ENCODE measurements around the gene NT5DC4.

NT5DC4 gene

DNA sequence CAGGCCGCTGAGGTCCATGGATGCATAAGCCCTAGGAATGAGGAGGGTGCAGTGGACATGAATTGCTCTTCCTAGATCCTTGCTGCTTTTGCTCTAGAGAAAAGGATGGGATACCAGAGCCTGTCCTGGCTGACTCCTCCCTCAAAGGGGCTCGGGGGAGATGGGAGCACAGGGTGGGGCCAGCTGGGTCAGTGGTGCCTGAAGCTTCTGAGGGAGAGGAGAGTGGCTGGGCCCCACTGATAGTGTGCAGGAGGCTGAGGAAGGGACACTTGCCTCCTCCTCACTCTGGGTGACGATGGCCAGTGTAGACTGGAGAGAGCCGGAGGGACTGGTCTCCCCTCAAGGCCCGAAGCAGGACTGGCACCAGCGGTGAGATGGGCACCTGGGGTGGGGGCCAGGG is at the start of gene NT5DC4:
Gene NT5DC4, plus strand, starts transcription at position 236 of the 400 bp plus-strand sequence. Its CDS starts 60 bp downstream, at position 296.
- in situ Hi-C loops (cut with MboI; ENCODE audit: low sequenced_read_pairs): loop anchor here (5.0 kb wide), 1 partner anchor 98 kb away; no protein-coding TSS in a partner anchor

DNA sequence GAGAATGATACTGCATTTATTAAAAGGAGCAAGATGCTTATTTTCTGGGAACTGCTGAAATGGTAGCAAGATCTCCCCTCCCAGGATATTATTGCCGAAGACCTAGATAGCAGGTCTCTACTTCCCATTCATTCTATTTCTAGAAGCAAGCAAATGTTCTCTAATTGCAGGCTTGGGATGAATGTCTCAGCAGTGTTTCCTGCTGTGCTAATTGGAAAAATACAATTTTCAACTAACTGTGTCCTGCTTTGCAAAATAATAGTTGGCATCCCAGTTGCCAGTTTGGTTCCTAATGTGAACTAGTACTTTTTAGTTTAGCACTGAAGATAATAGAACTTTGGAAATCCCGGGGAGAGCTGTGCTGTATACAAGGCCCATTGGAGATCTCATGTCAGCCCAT is 49.0 kb upstream of the NT5DC4 start:
- in situ Hi-C loops (cut with MboI; ENCODE audit: low sequenced_read_pairs): no loop called here

DNA sequence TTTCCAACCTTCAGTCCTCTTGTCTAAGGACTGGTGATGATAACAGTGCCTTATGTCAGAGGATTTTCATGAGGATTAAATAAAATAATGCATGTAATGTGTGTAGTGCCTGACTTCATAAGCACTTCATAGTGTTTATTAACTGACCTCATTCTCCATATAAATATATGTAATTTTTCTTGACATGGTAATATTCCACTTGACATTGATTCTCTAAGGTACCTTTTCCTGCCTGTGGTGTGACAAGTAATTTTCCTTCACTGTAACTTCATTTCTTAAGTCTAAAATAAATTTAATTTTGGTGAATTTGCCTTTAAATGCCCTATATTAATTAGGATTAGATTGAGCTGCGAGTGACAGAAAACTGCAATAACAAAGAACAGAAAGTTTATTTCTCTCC is 47.8 kb upstream of the NT5DC4 start:
- in situ Hi-C loops (cut with MboI; ENCODE audit: low sequenced_read_pairs): no loop called here

DNA sequence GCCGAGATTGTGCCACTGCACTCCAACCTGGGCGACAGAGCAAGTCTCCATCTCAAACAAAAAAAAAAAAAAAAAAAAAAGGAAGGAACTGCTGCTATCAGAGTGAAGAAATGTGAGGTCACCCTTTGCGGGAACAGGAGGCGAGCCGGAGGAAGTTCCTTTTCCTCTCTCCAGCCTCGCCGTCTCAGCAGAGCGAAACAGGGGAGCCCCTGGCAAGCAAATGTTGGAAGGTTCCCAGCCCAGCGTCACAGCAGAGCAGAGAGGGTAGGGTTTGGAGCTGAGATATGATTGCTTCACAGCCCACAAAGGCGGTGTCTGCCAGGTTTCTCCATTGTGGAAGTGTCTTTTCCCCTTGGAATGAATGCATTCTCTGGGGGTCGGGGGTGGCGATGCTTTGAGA is 46.6 kb upstream of the NT5DC4 start:
- in situ Hi-C loops (cut with MboI; ENCODE audit: low sequenced_read_pairs): no loop called here

DNA sequence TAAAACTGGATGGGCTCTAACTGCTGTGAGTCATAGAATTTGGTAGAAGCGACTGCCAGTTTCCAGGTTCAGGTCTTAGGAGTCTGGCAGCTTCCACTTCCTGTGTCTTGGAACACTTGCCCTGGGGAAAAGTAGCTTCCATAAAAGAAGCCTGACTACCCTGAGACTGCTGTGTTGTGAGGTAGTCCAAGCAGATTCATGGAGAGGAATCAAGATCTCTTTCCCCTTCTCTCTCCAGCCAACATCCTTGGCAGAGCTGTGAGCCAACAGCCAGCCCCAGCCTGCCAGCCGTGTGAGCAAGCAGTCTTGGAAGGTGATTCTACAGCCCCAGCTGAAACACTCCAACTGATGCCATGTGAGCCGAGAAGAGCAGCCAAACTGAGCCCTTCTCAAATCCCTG is 41.3 kb upstream of the NT5DC4 start:
- in situ Hi-C loops (cut with MboI; ENCODE audit: low sequenced_read_pairs): no loop called here

DNA sequence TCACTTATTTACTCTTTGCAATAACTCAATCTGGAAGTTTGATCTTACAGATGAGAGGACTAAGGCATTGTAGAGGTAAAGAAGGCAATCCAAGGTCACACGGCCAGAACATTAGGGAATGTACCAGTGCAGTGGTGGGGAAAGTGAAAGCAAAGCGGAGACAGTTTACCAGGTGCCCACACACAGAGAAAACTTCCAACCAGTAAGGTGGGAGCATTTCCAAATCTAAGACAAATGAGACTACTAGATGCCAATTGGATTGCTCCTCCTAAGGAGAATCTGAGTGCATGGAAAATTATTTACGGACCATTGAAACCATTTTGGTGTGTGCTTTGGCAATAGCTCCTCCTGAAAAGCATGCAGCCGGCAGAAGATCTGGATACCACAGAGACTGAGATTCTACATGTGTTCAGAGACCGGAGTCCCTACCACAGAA is 40.1 kb upstream of the NT5DC4 start:
- in situ Hi-C loops (cut with MboI; ENCODE audit: low sequenced_read_pairs): no loop called here

DNA sequence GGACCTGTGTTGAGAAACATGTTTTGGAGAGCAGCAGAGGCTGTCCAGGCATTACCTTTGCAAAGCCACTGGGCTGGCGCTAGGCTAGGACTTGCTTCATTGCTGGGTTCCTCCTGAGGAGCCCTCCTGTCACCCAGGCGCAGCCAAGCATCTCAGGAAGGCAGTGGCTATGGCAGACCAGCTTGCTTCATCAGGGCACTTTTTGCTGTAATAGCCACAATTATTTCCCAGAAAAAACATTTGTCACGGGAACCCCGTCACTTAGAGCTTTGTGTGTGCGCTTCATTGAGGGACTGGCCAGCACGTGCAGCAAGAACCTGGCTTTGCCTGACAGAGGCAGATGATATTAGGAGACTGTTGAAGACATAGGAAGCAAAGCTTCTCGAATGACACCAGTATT is 38.7 kb upstream of the NT5DC4 start:
- in situ Hi-C loops (cut with MboI; ENCODE audit: low sequenced_read_pairs): no loop called here

DNA sequence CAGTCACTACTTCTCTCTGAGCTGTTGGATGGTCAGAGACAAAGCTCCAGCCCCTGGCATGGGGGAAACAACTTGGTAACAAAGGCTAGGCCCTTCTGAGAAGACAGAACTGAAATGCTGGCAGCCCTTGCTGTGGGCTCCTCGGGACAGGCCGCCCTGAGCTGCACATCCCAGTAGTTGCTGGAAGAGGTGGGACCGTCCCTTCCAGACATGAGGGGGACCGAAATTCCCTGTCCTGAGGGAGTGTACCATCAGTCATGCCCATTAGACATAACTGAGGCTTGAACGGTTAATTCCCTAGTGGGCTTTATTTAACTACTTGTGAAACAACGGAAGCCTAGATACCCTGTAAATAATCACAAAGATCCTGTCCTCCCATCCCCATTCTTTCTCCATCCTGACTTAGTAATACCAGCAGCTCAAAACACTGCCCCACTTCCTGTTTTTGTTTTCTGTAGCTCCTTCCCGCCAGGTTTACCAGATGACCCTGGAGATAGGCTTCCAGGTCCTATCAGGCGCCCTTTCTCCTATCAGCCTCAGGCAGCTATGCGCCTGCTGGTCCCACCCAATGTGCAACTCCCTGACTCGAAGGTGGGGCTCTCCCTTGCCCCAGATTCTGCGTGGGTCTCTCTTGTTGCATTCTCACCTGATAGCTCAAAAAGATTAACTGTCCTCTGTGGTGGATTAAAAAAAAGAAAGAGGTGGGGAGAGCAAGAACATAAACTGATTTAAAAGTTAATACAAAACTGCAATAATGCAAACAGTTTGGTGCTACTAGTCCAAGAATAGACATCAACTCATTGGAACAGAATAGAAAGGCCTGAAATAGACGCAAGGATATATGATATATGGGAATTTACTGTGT is 37.0 kb upstream of the NT5DC4 start:
- in situ Hi-C loops (cut with MboI; ENCODE audit: low sequenced_read_pairs): no loop called here

DNA sequence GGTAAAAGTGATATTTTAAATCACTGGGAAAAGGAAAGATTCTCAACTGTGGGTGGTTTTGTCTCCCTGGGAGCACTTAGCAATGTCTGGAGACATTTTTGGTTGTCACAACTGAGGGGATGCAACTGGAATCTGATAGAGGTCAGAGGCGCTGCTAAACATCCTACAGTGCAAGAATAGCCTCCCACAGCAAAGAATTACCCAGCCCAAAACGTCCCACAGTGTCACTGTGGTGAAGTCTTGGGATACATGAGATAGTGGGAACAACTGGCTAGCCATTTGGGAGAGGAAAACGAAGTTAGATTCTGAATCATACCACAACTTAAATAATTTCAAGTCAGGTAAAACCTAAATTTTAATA is 36.4 kb upstream of the NT5DC4 start:
- in situ Hi-C loops (cut with MboI; ENCODE audit: low sequenced_read_pairs): no loop called here

DNA sequence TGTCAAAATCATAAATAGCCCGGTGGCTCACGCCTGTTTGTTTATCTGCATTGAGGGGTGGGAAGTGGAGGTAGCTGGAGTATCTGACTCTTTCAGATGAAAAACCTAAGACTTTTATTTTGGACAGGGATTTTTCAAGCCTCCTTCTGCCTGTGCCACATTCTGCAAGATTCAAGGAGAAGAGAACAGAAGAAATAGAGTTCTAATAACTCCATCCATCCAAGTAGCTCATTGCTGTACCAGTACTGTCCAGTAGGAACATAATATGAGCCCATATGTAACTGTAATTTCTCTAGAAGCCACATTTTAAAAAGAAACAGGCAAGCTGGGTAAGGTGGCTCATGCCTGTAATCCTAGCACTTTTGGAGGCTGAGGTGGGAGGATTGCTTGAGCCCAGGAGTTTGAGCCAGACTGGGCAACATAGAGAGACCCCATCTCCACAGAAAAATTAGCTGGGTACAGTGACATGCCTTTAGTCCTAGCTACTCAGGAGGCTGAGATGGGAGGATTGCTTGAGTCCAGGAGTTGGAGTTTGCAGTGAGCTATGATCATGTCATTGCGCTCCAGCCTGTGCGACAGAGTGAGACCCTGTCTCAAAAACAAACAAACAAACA is 35.4 kb upstream of the NT5DC4 start:
- in situ Hi-C loops (cut with MboI; ENCODE audit: low sequenced_read_pairs): no loop called here

DNA sequence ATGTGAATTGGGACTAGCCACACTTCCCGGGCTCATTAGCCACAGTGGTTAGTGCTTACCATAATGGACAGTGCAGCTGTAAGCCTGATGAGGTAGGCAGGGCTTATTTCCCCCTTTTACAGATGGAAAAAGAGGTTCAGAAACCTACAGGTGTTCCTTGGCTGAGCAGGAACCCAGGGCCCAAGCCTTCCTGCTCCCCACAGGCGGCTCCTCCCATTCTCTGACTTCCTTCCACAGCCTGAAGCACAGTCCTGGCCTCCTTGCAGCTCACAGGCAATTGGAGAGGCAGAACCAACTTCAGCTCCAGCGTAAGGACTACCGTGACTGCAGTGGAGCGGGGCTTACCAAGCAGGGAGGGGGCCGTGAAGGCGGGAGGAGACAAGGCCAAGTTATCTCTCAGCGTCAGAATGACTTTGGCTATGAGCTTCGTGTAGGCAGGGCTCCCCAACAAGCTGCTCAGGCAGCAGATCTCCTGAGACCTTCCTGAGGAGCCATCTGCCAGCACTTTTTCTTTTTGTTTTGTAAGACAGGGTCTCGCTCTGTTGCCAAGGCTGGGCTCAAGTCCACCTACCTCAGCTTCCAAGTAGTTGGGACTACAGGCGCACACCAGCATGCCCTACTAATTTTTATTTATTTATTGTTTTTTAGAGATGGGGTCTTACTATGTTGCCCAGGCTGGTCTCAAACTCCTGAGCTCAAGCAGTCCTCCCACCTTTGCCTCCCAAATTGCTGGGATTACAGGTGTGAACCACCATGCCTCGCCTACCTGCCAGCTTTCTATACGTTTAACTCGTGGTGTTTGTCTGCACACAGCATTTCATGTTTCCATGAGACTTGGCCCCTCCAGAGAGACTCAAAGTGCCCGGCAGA is 34.2 kb upstream of the NT5DC4 start:
- in situ Hi-C loops (cut with MboI; ENCODE audit: low sequenced_read_pairs): no loop called here

DNA sequence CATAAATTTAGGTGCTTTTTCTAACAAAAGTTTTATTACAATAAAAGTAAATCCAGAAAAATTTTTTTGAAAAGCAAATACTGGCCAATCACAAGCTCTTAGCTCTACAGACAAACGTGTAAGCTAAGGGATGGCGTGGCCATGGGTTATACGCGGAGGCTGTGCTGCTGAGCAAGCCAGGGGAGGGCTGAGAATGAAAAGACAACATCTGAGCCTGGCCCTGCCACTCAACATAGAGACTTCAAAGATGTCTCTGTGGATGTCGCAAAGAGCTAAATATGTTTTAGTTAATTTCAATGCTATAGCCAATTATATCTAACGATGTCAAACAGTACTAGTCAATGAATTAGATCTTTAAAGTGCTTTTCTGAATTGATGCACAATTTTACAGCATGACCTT is 33.3 kb upstream of the NT5DC4 start:
- in situ Hi-C loops (cut with MboI; ENCODE audit: low sequenced_read_pairs): no loop called here

DNA sequence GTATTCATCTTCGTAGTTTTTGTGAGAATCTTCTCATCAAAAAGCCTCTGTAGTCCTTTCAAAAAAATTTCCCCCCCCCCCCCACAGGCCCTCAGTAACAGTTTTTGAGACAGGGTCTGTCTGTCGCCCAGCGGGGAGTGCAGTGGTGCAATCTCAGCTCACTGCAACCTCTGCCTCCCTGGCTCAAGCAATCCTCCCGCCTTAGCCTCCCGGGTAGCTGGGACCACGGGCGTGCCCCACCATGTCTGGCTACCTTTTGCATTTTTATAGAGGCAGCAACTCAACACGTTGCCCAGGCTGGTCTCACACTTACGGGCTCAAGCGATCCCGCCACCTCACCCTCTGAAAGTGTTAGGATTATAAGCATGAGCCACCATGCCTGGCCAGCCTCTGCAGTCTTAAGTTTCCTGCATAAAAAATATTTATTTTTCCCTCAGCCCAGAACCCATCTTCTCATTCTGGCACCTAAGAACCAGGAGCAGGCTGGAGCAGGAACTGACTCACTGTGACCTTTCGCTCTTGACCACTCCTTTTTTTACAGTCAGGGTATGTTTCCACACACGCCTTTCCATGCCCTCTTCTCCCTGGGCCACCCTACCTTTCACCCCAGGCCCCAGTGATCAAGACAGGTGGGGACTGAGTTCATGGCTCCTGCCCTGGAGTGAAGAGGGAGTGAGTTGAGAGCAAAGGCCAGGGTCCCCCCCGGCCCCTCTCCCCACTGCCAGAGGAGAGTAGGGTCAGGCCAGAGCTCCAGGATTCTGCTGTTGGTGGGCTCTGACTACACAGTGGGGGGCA is 32.5 kb upstream of the NT5DC4 start:
- in situ Hi-C loops (cut with MboI; ENCODE audit: low sequenced_read_pairs): no loop called here

DNA sequence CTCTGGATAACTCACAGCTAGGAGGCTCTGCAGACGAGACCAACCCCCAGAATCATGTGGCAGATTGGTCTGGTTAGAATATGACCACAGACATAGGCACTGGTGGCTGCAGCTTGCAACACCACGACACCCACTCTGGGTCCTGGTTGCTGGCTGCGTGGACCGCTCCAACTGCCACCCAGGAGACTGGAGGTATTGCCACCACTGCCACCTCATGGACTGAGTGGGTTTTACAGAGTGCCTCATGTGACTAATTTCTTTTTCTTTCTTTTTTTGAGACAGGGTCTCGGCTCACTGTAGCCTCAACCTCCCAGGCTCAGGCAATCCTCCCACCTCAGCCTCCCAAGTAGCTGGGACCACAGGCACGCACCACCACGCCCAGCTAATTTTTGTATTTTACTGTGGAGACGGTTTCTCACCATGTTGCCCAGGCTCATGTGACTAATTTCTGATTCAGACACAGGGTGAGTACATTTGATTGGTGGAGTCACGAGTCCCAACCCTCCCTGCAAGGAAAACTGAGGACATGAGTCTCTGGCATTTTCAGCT is 29.9 kb upstream of the NT5DC4 start:
- in situ Hi-C loops (cut with MboI; ENCODE audit: low sequenced_read_pairs): no loop called here

DNA sequence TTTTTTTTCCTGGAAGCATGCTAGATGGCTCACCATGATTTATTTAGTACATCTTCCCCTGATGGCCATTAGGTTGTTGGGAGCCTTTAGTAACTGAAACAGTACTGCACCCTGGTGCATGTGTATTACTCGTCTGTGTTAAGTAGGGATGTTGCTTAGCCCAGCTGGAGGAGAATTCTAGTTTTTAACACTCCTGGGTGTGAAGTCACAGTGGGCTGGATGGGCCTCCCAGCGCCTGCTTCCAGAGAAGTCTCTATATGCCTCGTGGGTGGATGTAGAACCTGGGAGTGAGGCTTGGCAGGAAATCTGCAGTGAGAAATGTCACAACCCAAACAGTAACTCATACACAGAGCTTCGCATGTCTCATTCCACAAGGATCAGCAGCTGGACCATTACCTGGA is 28.9 kb upstream of the NT5DC4 start:
- in situ Hi-C loops (cut with MboI; ENCODE audit: low sequenced_read_pairs): no loop called here

DNA sequence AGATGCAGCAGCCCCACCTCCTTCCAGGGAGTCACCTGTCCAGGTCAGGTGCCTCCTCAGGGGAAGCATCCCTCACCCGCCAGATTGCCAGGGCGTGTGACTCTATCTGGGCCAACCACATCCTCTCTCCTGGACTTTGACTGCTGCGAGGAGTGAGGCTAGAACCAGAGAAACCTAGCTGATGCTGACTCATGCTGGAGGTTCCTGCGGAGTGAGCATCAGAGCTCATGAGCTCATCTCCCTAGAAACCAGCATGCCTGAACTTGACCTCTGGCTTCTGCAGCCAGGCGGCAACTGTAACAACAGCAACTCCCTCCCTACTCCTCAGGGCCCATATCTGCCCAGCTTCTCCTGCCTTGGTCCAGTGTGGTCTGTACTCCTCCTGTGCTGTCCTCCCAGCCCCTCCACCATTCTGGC is 28.3 kb upstream of the NT5DC4 start:
- in situ Hi-C loops (cut with MboI; ENCODE audit: low sequenced_read_pairs): no loop called here

DNA sequence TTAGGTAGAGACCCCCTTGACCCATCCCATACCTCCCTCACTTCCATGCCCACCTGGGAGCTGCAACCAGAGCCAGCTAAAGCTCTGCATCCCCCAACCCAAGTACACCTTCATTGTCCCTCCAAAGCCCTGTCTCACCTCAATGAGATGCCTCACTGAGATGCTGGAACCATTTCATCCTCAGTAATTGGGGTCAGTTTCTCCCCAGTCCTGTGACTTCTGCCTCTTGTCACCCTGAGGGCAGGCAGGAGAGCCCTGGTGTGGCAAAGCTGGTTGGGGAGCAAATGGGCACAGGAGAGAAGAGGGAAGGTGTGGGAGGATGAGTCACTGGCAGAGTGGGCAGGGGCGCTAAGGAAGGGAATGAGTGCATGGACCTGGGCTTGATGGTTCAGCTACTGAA is 27.9 kb upstream of the NT5DC4 start:
- in situ Hi-C loops (cut with MboI; ENCODE audit: low sequenced_read_pairs): no loop called here

DNA sequence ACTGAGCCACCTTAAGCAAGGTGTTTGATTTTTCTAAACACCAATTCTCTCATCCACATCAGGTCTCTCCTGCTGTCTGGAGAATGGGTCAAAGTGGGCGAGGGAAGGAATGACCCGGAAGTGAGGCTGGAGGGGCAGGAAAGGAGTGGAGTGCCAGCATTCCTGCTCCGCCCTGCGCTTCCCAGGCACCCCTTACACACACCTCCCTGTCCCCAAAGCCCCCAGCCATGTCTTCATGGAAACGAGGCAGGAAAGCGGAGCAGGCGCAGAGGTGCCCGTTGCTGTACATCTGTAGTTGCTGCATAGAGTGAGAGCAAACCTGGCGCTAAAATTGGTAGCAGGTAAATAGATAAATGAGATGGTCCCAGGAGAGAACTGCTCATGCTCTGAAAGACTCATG is 27.2 kb upstream of the NT5DC4 start:
- in situ Hi-C loops (cut with MboI; ENCODE audit: low sequenced_read_pairs): no loop called here

DNA sequence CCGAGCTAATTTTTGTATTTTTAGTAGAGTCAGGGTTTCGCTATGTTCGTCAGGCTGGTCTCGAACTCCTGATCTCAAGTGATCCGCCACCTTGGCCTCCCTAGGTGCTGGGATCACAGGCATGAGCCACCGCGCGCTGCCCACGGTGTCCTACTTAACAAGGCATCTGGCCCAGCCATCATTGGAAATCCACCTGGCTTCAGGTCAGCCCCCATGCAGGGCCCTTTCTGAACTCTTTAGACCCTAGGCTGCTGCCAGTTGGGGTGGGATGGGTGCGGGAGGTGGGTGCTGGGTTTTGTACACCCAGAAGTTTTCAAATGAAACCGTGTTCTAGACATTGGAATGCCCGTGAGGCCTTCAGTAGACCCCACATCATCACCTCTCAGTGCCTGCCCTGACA is 26.6 kb upstream of the NT5DC4 start:
- in situ Hi-C loops (cut with MboI; ENCODE audit: low sequenced_read_pairs): no loop called here

DNA sequence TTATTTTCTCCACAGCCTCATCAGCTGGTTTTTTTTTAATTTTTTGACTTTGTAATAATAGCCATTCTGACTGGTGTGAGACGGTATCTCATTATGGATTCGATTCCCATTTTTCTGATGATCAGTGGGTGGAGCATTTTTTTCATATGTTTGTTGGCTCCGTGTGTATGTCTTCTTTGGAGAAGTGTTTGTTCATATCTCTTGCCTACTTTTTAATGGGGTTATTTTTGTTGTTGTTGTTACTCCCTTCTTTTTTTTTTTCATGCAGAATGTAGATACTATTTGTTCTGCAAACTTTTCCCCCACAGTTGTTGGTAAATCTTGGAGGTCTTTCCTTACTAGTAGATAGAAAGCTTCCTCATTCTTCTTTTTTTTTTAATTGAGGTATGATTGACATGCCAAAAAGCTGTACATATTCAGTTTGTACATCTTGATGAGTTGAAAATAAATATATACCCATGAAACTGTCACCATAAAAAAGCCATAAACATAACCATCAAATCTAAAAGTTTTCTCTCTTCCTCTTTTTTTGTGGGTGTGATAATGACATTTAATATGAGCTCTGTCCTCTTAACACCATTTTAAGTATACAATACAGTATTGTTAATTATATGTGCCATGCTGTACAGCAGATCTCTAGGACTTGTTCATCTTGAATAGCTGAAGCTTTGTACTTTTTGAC is 21.8 kb upstream of the NT5DC4 start:
- in situ Hi-C loops (cut with MboI; ENCODE audit: low sequenced_read_pairs): no loop called here
